Smooth muscle cell (in vitro differentiated cells): ENCODE results near the gene HUS1B. TPM values are rescaled to one million over a fixed set of nuclear protein-coding genes. Genes with fewer than 3 reads are reported as not detected.

Source experiments
- DNase-seq: peaks from one replicate; lab custom pipeline; 2025; ENCODE audit not compliant: unreplicated experiment; lab: John Stamatoyannopoulos, UW
- H2AFZ ChIP-seq: fragments of 200-600 bp; sonication (generic); 2 replicates; pipeline ENCODE4 v1.6.0; 2016; ENCODE audit warnings: antibody characterized with exemption, low read depth, mild to moderate bottlenecking
- H3F3A ChIP-seq: fragments of 200-600 bp; sonication (generic); 2 replicates; pipeline ENCODE4 v1.6.0; 2017; ENCODE audit warnings: antibody characterized with exemption, low read depth
- H3K27ac ChIP-seq: fragments of 200-600 bp; sonication (generic); 2 replicates; pipeline ENCODE4 v1.5.1; 2016; ENCODE audit warnings: low read depth, mild to moderate bottlenecking
- H3K27me3 ChIP-seq: fragments of 200-600 bp; sonication (generic); 2 replicates; pipeline ENCODE4 v1.6.1; 2016; ENCODE audit warnings: low read depth, mild to moderate bottlenecking
- H3K36me3 ChIP-seq: fragments of 200-600 bp; sonication (generic); 2 replicates; pipeline ENCODE4 v1.5.1; 2016; ENCODE audit warnings: low read depth
- H3K4me1 ChIP-seq: fragments of 200-600 bp; sonication (generic); 2 replicates; pipeline ENCODE4 v1.5.1; 2016; ENCODE audit warnings: low read depth
- H3K4me2 ChIP-seq: fragments of 200-600 bp; sonication (generic); 2 replicates; pipeline ENCODE4 v1.6.0; 2016; ENCODE audit warnings: mild to moderate bottlenecking
- H3K4me3 ChIP-seq: fragments of 200-600 bp; sonication (generic); 2 replicates; pipeline ENCODE4 v1.5.1; 2016; ENCODE audit warnings: mild to moderate bottlenecking
- H3K79me2 ChIP-seq: fragments of 200-600 bp; sonication (generic); 2 replicates; pipeline ENCODE4 v1.6.0; 2016; ENCODE audit warnings: low read depth, mild to moderate bottlenecking
- H3K9ac ChIP-seq: fragments of 200-600 bp; sonication (generic); 2 replicates; pipeline ENCODE4 v1.6.0; 2016; ENCODE audit warnings: low read depth
- H3K9me3 ChIP-seq: fragments of 200-600 bp; sonication (generic); replicated peaks from 2 replicates; pipeline ENCODE4 v1.5.1; 2016; ENCODE audit warnings: low read depth
- H4K20me1 ChIP-seq: fragments of 200-600 bp; sonication (generic); 2 replicates; pipeline ENCODE4 v1.6.0; 2016; ENCODE audit warnings: low read depth
- CTCF ChIP-seq: fragments of 200-600 bp; sonication (generic); IDR thresholded peaks from 2 replicates; pipeline ENCODE4 v1.5.1; 2017; ENCODE audit warnings: borderline replicate concordance, mild to moderate bottlenecking, antibody characterized with exemption; ENCODE audit not compliant: insufficient read depth, poor library complexity, severe bottlenecking
- WGBS: methylation state at CpG from one replicate; pipeline ENCODE4 v1.1.7; 2016; ENCODE audit warnings: low lambda C conversion rate; 5-methylcytosine and 5-hydroxymethylcytosine counted together
- polyA plus RNA-seq: library from polyadenylated mRNA; unstranded; fragments of >200 nt; fragmentation: Nextera tagmentation; extraction: Ambion mirVana; gene quantifications from 2 replicates; pipeline ENCODE4 v1.2.1, GENCODE V29; 2016
- total RNA-seq: library from RNA; depleted of rRNA; stranded (reverse); fragments of >200 nt; gene quantifications from 2 replicates; pipeline ENCODE4 v1.2.3, GENCODE V29; 2014

Gene HUS1B
- total and polyA plus RNA-seq, 2 experiments from 2014 or later: 0.58 to 0.62 TPM

DNA sequence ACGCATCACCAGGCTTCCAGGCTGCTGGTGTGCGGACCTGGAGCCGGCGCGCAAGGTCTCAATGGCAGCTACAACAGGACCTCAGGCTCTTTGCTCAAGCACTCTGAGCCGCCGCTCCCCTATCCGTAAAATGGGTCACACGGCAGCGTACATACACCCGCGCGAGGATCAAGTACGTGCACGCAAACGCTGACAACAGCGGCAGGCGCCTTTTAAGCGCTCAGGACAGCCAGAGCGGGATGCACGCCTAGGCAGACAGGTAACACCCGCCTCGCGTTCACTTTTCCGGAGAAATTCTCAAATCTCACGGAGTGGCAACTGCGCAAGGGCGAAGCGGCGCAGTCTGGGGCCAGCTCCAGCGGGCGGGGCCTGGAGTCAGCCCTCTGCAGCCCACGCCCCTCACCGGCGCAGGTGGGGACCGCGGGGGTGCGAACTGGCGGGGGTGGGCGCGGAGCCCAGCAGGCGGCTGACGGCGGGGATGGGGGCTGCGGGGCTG is 35.5 kb upstream of the HUS1B start:
- H3K4me1 ChIP-seq: peaks cover 4% of the 10 kb centered on the region
- no peak for DNase-seq
- H3F3A ChIP-seq: no peaks in the 10 kb centered on the region
- peaks cover 44% of the 10 kb centered on the region for H4K20me1 ChIP-seq
- 2% methylated on average over 37 of the region's 45 CpGs for WGBS
- H3K79me2 ChIP-seq: peaks cover 24% of the 10 kb centered on the region
- peak overlapping the region; percentile 40 for H3K9ac ChIP-seq
- peak overlapping the region; percentile 3 for H3K27ac ChIP-seq
- H3K9me3 ChIP-seq: no peaks in the 10 kb centered on the region
- no peak for TF ChIP-seq CTCF
- peak overlapping the region; percentile 96 for H3K4me3 ChIP-seq
- H3K27me3 ChIP-seq: no peaks in the 10 kb centered on the region
- H3K36me3 ChIP-seq: no peaks in the 10 kb centered on the region
- peak overlapping the region; percentile 88 for H3K4me2 ChIP-seq
- H2AFZ ChIP-seq: peak overlapping the region; percentile 84

DNA sequence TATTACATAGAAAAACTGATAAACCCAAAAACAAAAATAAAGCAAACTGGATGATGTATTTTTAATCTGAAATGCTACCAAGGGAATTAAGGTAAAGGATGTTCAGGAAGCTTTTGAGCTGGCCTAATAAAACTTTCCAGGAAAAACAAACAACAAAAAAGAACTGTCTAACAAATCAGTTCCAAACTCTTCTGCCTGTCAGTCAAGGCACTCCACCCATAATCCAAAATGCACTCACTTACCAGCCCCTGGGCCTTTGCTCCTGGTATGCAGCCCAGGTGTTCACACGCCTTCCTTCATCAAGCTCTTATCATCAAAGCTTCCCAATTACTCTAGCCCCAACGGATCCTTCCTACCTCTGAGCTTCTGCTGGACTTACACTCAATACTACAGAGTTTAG is 32.3 kb upstream of the HUS1B start:
- no peak for DNase-seq
- H3F3A ChIP-seq: peaks cover 3% of the 10 kb centered on the region
- peaks cover 45% of the 10 kb centered on the region for H3K79me2 ChIP-seq
- peaks cover 76% of the 10 kb centered on the region for H4K20me1 ChIP-seq
- 85% methylated on average over 2 of the region's 2 CpGs for WGBS
- H3K27ac ChIP-seq: no peak overlapping the region
- no peaks in the 10 kb centered on the region for H3K36me3 ChIP-seq
- H3K4me1 ChIP-seq: peaks cover 9% of the 10 kb centered on the region
- no peaks in the 10 kb centered on the region for H3K27me3 ChIP-seq
- H3K4me3 ChIP-seq: no peak overlapping the region
- TF ChIP-seq CTCF: no peak
- no peaks in the 10 kb centered on the region for H3K9me3 ChIP-seq
- no peak overlapping the region for H3K4me2 ChIP-seq
- no peak overlapping the region for H3K9ac ChIP-seq
- no peak overlapping the region for H2AFZ ChIP-seq

- TF ChIP-seq CTCF: no peak
- H3K27me3 ChIP-seq: no peaks in the 10 kb centered on the region
- H3K9me3 ChIP-seq: no peaks in the 10 kb centered on the region
- H3K36me3 ChIP-seq: no peaks in the 10 kb centered on the region
- no peak overlapping the region for H3K9ac ChIP-seq
- H2AFZ ChIP-seq: no peak overlapping the region
- H3K27ac ChIP-seq: no peak overlapping the region
- H3K4me3 ChIP-seq: no peak overlapping the region
- H3K4me2 ChIP-seq: no peak overlapping the region
- 56% methylated on average over 3 of the region's 3 CpGs for WGBS
- H3K4me1 ChIP-seq: peaks cover 14% of the 10 kb centered on the region
- H4K20me1 ChIP-seq: peaks cover 99% of the 10 kb centered on the region
- DNase-seq: no peak
- H3F3A ChIP-seq: peaks cover 7% of the 10 kb centered on the region
- H3K79me2 ChIP-seq: peaks cover 51% of the 10 kb centered on the region
Measured at GRCh38 chr6:686497-686896, 29.6 kb upstream of the HUS1B start.
